HCT116 (cell line): ENCODE measurements around the gene PTCD1. TPM values are rescaled to one million over a fixed set of nuclear protein-coding genes. Genes with fewer than 3 reads are reported as not detected.
"Not testable (repeated sequence)": the region's sequence is repeated elsewhere in the genome, so short reads cannot be mapped to it uniquely, and the experiment has no call there.

ENCODE experiments used
- ATAC-seq: fragments of 200-7000 bp; cut with Tn5 transposase; 2 replicates; pipeline ENCODE4 v1.9.1; 2020; ENCODE audit warnings: mild to moderate bottlenecking, moderate library complexity
- BruUV-seq: library from RNA; stranded (reverse); fragments of 400-500 nt; replicated peaks from 2 replicates; lab custom pipeline; 2021; lab: Mats Ljungman, UMichigan
- CTCF ChIA-PET: fragments of 300-600 bp; sonication (Branson Sonifier 250); formaldehyde crosslinking; loops from one replicate; lab custom pipeline; 2021; ENCODE audit warnings: antibody characterized with exemption; lab: Charles Lee
- POLR2A ChIA-PET: fragments of 300-600, 350-600 bp; sonication (Branson Sonifier 250); formaldehyde crosslinking; loops from one replicate; lab custom pipeline; 2021; ENCODE audit warnings: antibody characterized with exemption; lab: Charles Lee
- RAD21 ChIA-PET, 2 experiments: fragments of 300-600 bp; sonication (Branson Sonifier 250); formaldehyde crosslinking; loops; one replicate each; lab custom pipeline; 2023; ENCODE audit warnings: low total read pairs in 2 of 2; ENCODE audit not compliant: uncharacterized antibody in 2 of 2, unreplicated experiment in 2 of 2, low non-redundant PET in 1 of 2; lab: Charles Lee
- DNase-seq: peaks from one replicate; pipeline ENCODE4 v3.0.0-alpha.2; 2010; ENCODE audit warnings: low read depth, low spot score
- H2AFZ ChIP-seq: fragments of 200-600 bp; shearing (Covaris generic), sonication (generic); 2 replicates; pipeline ENCODE4 v1.6.1; 2017; ENCODE audit warnings: low read depth, mixed run types, mixed read lengths, antibody characterized with exemption, low read length; ENCODE audit not compliant: poor library complexity, severe bottlenecking
- H3K27ac ChIP-seq: 2 replicates; pipeline ENCODE4 v1.5.1; 2012; ENCODE audit warnings: low read depth, low read length
- H3K27me3 ChIP-seq: fragments of 200-600 bp; sonication (generic); 2 replicates; pipeline ENCODE4 v1.6.1; 2016; ENCODE audit warnings: mixed run types, low read length, mixed read lengths; ENCODE audit not compliant: insufficient read depth
- H3K36me3 ChIP-seq, 2 experiments: fragments of 200-500 bp in 1 of 2; fragments of 200-600 bp in 1 of 2; sonication (Bioruptor generic) in 1 of 2; sonication (generic) in 1 of 2; 2 replicates each; pipeline versions ENCODE4 v1.5.1 to v1.6.1; 2014 to 2016; ENCODE audit warnings: low read length in 2 of 2, inconsistent platforms in 1 of 2, mixed read lengths in 1 of 2, mixed run types in 1 of 2; ENCODE audit not compliant: insufficient read depth in 2 of 2, control insufficient read depth in 1 of 2
- H3K4me1 ChIP-seq, 2 experiments: fragments of 200-600 bp in 1 of 2; sonication (generic) in 1 of 2; 2 replicates each; pipeline versions ENCODE4 v1.5.1 to v1.6.1; 2012 to 2017; ENCODE audit warnings: low read length in 2 of 2, inconsistent platforms in 1 of 2, mild to moderate bottlenecking in 1 of 2, mixed read lengths in 1 of 2, mixed run types in 1 of 2, moderate library complexity in 1 of 2; ENCODE audit not compliant: insufficient read depth in 2 of 2, control insufficient read depth in 1 of 2
- H3K4me2 ChIP-seq: fragments of 200-600 bp; sonication (generic); 2 replicates; pipeline ENCODE4 v1.6.1; 2017; ENCODE audit warnings: mixed run types, low read length, mixed read lengths
- H3K4me3 ChIP-seq, 2 experiments: fragments of 200-600 bp in 1 of 2; sonication (generic) in 1 of 2; replicated peaks in 1 of 2; 2 replicates each; pipeline ENCODE4 v1.5.1; 2011 to 2016; ENCODE audit warnings: low read length in 2 of 2, control low read depth in 1 of 2, low read depth in 1 of 2, mild to moderate bottlenecking in 1 of 2, mixed read lengths in 1 of 2, mixed run types in 1 of 2
- H3K79me2 ChIP-seq: fragments of 200-600 bp; sonication (generic); 2 replicates; pipeline ENCODE4 v1.6.1; 2017; ENCODE audit warnings: mild to moderate bottlenecking, mixed run types, low read length, moderate library complexity, mixed read lengths; ENCODE audit not compliant: insufficient read depth
- H3K9ac ChIP-seq: fragments of 200-600 bp; sonication (generic); 2 replicates; pipeline ENCODE4 v1.6.1; 2016; ENCODE audit warnings: low read length, mixed read lengths
- H3K9me2 ChIP-seq: fragments of 200-600 bp; sonication (generic), shearing (Covaris generic); 2 replicates; pipeline ENCODE4 v1.6.1; 2017; ENCODE audit warnings: mixed run types, mild to moderate bottlenecking, moderate library complexity; ENCODE audit not compliant: insufficient read depth
- H3K9me3 ChIP-seq, 2 experiments: fragments of 200-500 bp in 1 of 2; fragments of 200-600 bp in 1 of 2; sonication (Bioruptor generic) in 1 of 2; sonication (generic) in 1 of 2; 2 replicates each; pipeline ENCODE4 v1.6.1; 2014 to 2017; ENCODE audit warnings: low read length in 2 of 2, mixed read lengths in 2 of 2, inconsistent platforms in 1 of 2, low read depth in 1 of 2, mild to moderate bottlenecking in 1 of 2, mixed run types in 1 of 2, moderate library complexity in 1 of 2; ENCODE audit not compliant: control insufficient read depth in 1 of 2, insufficient read depth in 1 of 2
- H4K20me1 ChIP-seq: fragments of 200-600 bp; sonication (generic), shearing (Covaris generic); 2 replicates; pipeline ENCODE4 v1.6.1; 2017; ENCODE audit warnings: mixed run types, mild to moderate bottlenecking, moderate library complexity; ENCODE audit not compliant: insufficient read depth
- CEBPB ChIP-seq: IDR thresholded peaks from 2 replicates; pipeline ENCODE4 v1.6.1; 2012; ENCODE audit warnings: low read depth
- EZH2 ChIP-seq: fragments of 200-600 bp; sonication (generic); IDR thresholded peaks from 2 replicates; pipeline ENCODE4 v1.6.1; 2017; ENCODE audit warnings: antibody characterized with exemption, mixed run types
- FOSL1 ChIP-seq: IDR thresholded peaks from 2 replicates; pipeline ENCODE4 v1.6.1; 2012; ENCODE audit warnings: low read depth
- POLR2AphosphoS5 ChIP-seq: IDR thresholded peaks from 2 replicates; pipeline ENCODE4 v1.6.1; 2011; ENCODE audit warnings: mild to moderate bottlenecking, low read depth, low read length, moderate library complexity
- SP1 ChIP-seq: IDR thresholded peaks from 2 replicates; pipeline ENCODE4 v1.6.1; 2012; ENCODE audit warnings: low read depth
- TCF7L2 ChIP-seq: IDR thresholded peaks from 2 replicates; pipeline ENCODE4 v1.7.0; 2011; ENCODE audit warnings: borderline replicate concordance, inconsistent platforms; ENCODE audit not compliant: insufficient read depth, insufficient read length; ENCODE audit errors: extremely low read depth
- ZFX ChIP-seq: fragments of 450-650 bp; IDR thresholded peaks from 2 replicates; pipeline ENCODE4 v1.6.1; 2017
- ZNF274 ChIP-seq: fragments of 200-500 bp; sonication (Bioruptor generic); IDR thresholded peaks from 2 replicates; pipeline ENCODE4 v1.6.1; 2014; ENCODE audit warnings: mild to moderate bottlenecking, low read depth, low read length, inconsistent platforms
- intact Hi-C: fragments of 100-400 bp; cut with micrococcal nuclease; formaldehyde crosslinking; loops from 2 replicates; pipeline ENCODE4 v1.10.0; 2022
- total RNA-seq: library from RNA; stranded (reverse); gene quantifications from one replicate; pipeline ENCODE4 v1.2.1, GENCODE V29; 2021; ENCODE audit not compliant: unreplicated experiment
- TF ChIP-seq, protein P1 (sequence below): IDR thresholded peaks from 2 replicates; pipeline ENCODE4 v1.6.1; 2012; ENCODE audit warnings: low read depth
- TF ChIP-seq, protein P2 (sequence below), 3 experiments: fragments of 200-600 bp in 1 of 3; sonication (generic) in 1 of 3; IDR thresholded peaks in 2 of 3; conservative IDR thresholded peaks in 1 of 3; 2 replicates each; pipeline ENCODE4 v1.5.1; 2012 to 2017; ENCODE audit warnings: low read depth in 2 of 3, low read length in 2 of 3, antibody characterized with exemption in 1 of 3, borderline replicate concordance in 1 of 3, control low read depth in 1 of 3, mild to moderate bottlenecking in 1 of 3, mixed read lengths in 1 of 3, mixed run types in 1 of 3, moderate library complexity in 1 of 3; ENCODE audit not compliant: insufficient read depth in 1 of 3
- TF ChIP-seq, protein P3 (sequence below): IDR thresholded peaks from 2 replicates; pipeline ENCODE4 v1.6.1; 2012

PTCD1 gene
- total RNA-seq, 1 experiment from 2014 or later, result 9.2 TPM

DNA sequence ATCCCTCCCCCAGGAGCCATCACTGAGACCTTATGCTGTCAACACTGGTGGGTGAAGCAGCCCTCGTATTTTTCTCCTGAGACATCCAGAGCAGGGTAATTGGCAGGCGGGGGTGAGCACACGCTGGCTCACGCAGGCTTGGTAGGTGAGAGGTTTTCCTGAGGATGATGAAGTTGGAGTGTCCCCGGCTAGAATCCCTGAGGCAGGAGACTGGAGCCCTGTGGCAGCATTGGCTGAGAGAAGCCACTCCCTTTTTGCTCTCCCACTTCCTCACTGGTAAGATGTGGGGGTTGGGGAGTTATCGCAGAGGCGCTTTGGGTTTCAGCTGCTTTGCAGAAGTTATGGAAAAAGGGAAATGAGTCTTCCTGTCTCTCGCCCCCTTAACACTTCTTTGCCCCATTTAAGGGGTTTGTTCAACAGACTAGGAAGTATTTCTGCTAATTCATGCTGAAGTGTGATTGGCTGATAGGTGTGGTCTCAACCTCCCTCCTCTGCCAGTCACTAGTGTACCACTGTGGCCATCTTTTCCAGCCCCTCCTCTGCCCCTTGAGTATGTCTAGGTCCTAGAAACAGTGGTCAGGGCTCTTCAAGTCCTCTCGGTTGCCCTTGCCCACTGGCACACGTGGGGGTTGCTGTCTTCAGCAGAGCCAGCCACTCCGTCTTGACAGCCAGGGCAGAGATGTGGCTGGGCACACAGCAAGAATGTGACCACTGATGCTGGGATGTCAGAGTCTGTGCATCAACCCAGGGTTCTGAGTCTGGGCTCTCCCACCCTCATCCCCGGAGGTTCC is 58.4 kb downstream of the PTCD1 start:
- Histone ChIP-seq H3K9me3 (no peaks in the 10 kb centered on the region), H3K9me2 (no peaks in the 10 kb centered on the region), H3K27me3 (no peaks in the 10 kb centered on the region), H2AFZ (no peak overlapping the region), H4K20me1 (no peaks in the 10 kb centered on the region), H3K4me1 (peaks cover 16 to 36% of the 10 kb centered on the region in 2 experiments; a peak in 3 of 4 replicates), H3K4me3 (no peak overlapping the region), H3K4me2 (peak overlapping the region; percentile 0; the same call in 1 of the 2 replicates), H3K9ac (no peak overlapping the region), H3K27ac (peak overlapping the region; percentile 10; the same call in 1 of the 2 replicates), H3K36me3 (peaks cover 5 to 25% of the 10 kb centered on the region in 2 experiments; a peak in 2 of 4 replicates), H3K79me2 (peaks cover 85% of the 10 kb centered on the region)
- RAD21 ChIA-PET, result no interaction called here
- no peak for DNase-seq
- ATAC-seq, result no peak
- intact Hi-C loops, result no loop called here
- BruUV-seq, result no TSS peak
- CTCF ChIA-PET, result no interaction called here
- POLR2A ChIA-PET, result no interaction called here
- TF ChIP-seq, protein P1, sequence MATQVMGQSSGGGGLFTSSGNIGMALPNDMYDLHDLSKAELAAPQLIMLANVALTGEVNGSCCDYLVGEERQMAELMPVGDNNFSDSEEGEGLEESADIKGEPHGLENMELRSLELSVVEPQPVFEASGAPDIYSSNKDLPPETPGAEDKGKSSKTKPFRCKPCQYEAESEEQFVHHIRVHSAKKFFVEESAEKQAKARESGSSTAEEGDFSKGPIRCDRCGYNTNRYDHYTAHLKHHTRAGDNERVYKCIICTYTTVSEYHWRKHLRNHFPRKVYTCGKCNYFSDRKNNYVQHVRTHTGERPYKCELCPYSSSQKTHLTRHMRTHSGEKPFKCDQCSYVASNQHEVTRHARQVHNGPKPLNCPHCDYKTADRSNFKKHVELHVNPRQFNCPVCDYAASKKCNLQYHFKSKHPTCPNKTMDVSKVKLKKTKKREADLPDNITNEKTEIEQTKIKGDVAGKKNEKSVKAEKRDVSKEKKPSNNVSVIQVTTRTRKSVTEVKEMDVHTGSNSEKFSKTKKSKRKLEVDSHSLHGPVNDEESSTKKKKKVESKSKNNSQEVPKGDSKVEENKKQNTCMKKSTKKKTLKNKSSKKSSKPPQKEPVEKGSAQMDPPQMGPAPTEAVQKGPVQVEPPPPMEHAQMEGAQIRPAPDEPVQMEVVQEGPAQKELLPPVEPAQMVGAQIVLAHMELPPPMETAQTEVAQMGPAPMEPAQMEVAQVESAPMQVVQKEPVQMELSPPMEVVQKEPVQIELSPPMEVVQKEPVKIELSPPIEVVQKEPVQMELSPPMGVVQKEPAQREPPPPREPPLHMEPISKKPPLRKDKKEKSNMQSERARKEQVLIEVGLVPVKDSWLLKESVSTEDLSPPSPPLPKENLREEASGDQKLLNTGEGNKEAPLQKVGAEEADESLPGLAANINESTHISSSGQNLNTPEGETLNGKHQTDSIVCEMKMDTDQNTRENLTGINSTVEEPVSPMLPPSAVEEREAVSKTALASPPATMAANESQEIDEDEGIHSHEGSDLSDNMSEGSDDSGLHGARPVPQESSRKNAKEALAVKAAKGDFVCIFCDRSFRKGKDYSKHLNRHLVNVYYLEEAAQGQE, result no peak
- TF ChIP-seq SP1 (no peak), CEBPB (no peak), TCF7L2 (no peak), ZNF274 (no peak), FOSL1 (no peak), ZFX (no peak), EZH2 (no peak), POLR2AphosphoS5 (no peak; the same call in 1 of the 2 replicates)
- TF ChIP-seq, protein P2, sequence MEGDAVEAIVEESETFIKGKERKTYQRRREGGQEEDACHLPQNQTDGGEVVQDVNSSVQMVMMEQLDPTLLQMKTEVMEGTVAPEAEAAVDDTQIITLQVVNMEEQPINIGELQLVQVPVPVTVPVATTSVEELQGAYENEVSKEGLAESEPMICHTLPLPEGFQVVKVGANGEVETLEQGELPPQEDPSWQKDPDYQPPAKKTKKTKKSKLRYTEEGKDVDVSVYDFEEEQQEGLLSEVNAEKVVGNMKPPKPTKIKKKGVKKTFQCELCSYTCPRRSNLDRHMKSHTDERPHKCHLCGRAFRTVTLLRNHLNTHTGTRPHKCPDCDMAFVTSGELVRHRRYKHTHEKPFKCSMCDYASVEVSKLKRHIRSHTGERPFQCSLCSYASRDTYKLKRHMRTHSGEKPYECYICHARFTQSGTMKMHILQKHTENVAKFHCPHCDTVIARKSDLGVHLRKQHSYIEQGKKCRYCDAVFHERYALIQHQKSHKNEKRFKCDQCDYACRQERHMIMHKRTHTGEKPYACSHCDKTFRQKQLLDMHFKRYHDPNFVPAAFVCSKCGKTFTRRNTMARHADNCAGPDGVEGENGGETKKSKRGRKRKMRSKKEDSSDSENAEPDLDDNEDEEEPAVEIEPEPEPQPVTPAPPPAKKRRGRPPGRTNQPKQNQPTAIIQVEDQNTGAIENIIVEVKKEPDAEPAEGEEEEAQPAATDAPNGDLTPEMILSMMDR (IDR thresholded peaks at IDR 0.05 in 2 of 3, conservative IDR thresholded peaks at IDR 0.05 in 1 of 3; ENCODE audit: borderline replicate concordance in 1 of 3, insufficient read depth in 1 of 3, low read depth in 2 of 3, low read length in 2 of 3), result no peak
- TF ChIP-seq, protein P3, sequence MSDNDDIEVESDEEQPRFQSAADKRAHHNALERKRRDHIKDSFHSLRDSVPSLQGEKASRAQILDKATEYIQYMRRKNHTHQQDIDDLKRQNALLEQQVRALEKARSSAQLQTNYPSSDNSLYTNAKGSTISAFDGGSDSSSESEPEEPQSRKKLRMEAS, result no peak

DNA sequence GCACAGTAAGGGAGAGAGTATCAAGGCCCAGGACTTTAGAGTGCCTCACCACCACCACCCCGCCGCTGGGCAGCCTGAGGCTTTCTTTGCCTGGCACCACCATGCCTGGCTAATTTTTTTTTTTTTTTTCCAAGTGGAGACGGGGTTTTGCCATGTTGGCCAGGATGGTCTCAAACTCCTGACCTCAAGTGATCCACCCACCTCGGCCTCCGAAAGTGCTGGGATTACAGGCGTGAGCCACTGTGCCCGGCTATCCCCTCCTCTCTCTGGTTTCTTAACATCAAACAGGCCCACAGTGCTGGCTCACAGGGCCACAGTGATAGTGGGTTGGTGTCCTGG is 58.9 kb downstream of the PTCD1 start:
- H4K20me1 ChIP-seq, BruUV-seq, H3K9me2 ChIP-seq, H3K9me3 ChIP-seq, CTCF ChIA-PET, RAD21 ChIA-PET, ATAC-seq, H3K4me3 ChIP-seq, H3K27me3 ChIP-seq, H3K9ac ChIP-seq, H2AFZ ChIP-seq, intact Hi-C loops, POLR2A ChIA-PET, DNase-seq: not testable (repeated sequence)
- Histone ChIP-seq H3K79me2 (peaks cover 89% of the 10 kb centered on the region), H3K27ac (peak overlapping the region; percentile 10; the same call in 1 of the 2 replicates), H3K36me3 (peaks cover 5 to 25% of the 10 kb centered on the region in 2 experiments; a peak in 2 of 4 replicates), H3K4me1 (peaks cover 16 to 36% of the 10 kb centered on the region in 2 experiments; a peak in 3 of 4 replicates), H3K4me2 (peak overlapping the region; percentile 0; the same call in 1 of the 2 replicates)
